AG04450 (cell line): ENCODE data around the gene PKN3. TPM values are rescaled to one million over a fixed set of nuclear protein-coding genes. Genes with fewer than 3 reads are reported as not detected.

Experiments used
- CTCF ChIA-PET: fragments of 300-600, 350-600 bp; formaldehyde crosslinking; extraction: SDS; loops from one replicate; lab custom pipeline; 2022; ENCODE audit warnings: antibody characterized with exemption, inconsistent platforms; lab: Charles Lee
- POLR2A ChIA-PET: fragments of 350-600 bp; formaldehyde crosslinking; extraction: SDS; loops from one replicate; lab custom pipeline; 2021; ENCODE audit warnings: antibody characterized with exemption, inconsistent platforms; lab: Yijun Ruan, JAX
- DNase-seq: peaks from one replicate; pipeline ENCODE4 v3.0.0-alpha.2; 2011; ENCODE audit warnings: low read depth, low spot score
- H3K27ac ChIP-seq: one replicate; pipeline ENCODE4 v1.5.1; 2012; ENCODE audit warnings: low read depth, low read length, control low read depth
- H3K27me3 ChIP-seq: one replicate; pipeline ENCODE4 v1.6.0; 2012; ENCODE audit warnings: low read length; ENCODE audit not compliant: control insufficient read depth, insufficient read depth
- H3K4me3 ChIP-seq: 2 replicates; pipeline ENCODE4 v1.5.1; 2011; ENCODE audit warnings: mild to moderate bottlenecking, low read depth, low read length, control low read depth
- H3K9me3 ChIP-seq: 2 replicates; pipeline ENCODE4 v1.5.1; 2012; ENCODE audit warnings: low read length; ENCODE audit not compliant: control insufficient read depth, insufficient read depth
- CTCF ChIP-seq: IDR thresholded peaks from 2 replicates; pipeline ENCODE4 v1.5.1; 2011; ENCODE audit warnings: low read depth, low read length, control low read depth, inconsistent platforms
- polyA minus RNA-seq: library from RNA; depleted of rRNA, polyadenylated mRNA; stranded (reverse); fragments of >200 nt; gene quantifications from 2 replicates; pipeline ENCODE4 v1.2.3, GENCODE V29; 2011; rRNA and poly(A)+ RNA removed
- polyA plus RNA-seq: library from polyadenylated mRNA; depleted of rRNA; stranded (reverse); fragments of >200 nt; gene quantifications from 2 replicates; pipeline ENCODE4 v1.2.3, GENCODE V29; 2011; rRNA removed

PKN3 gene
- polyA plus RNA-seq (1.7 and 2.2 TPM in 2 replicates), polyA minus RNA-seq (2.7 and 4.0 TPM in 2 replicates)

GRCh38 chr9:128702445-128702948 is at the start of gene PKN3:
Gene PKN3 (plus strand): TSS chr9:128702503. CDS start chr9:128702916, 413 bp downstream.
- CTCF ChIA-PET: interaction anchor here (0.5 to 1.5 kb wide), 19 partner anchors 8 to 224 kb away, joined by 3 to 11 read pairs (median 4); no protein-coding TSS in a partner anchor
- peak; percentile 79 for TF ChIP-seq CTCF
- no peak within 1 kb of the TSS for H3K27ac ChIP-seq
- no peaks in the 10 kb centered on the region; the same call in 1 of the 2 replicates for H3K9me3 ChIP-seq
- no peak for DNase-seq
- peak within 1 kb of the TSS; percentile 69 for H3K4me3 ChIP-seq
- H3K27me3 ChIP-seq: no peaks in the 10 kb centered on the region
- POLR2A ChIA-PET: interaction anchor here (1.0 kb wide), 1 partner anchor 54 kb away, joined by 7 read pairs; no protein-coding TSS in a partner anchor

DNA sequence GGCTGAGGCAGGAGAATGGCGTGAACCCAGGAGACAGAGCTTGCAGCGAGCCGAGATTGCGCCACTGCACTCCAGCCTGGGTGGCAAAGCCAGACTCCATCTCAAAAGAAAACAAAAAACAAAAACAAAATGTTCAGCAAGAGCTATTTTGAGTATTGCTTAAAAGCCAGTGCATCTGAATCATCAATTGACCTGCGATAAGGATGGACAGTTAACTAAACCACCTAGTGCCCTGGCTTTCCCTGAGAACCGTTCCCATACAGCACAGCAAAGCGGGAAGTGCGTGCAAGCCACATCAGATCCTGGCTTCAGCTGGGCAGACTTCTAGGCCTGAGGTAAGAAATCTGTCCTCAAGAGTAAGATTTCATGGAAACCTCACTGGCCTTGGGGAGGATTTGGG is 48.4 kb upstream of the PKN3 start:
- no peak overlapping the region for H3K4me3 ChIP-seq
- no peak for TF ChIP-seq CTCF
- ChIA-PET CTCF (interaction anchor here (0.6 to 1.4 kb wide), 3 partner anchors 48 to 371 kb away, joined by 3 to 4 read pairs (median 3); partner anchors contain the start of gene PKN3), POLR2A (no interaction called here)
- H3K27me3 ChIP-seq: no peaks in the 10 kb centered on the region
- H3K9me3 ChIP-seq: no peaks in the 10 kb centered on the region
- no peak overlapping the region for H3K27ac ChIP-seq
- no peak for DNase-seq

GRCh38 chr9:128654481-128654880 is 47.8 kb upstream of the PKN3 start:
- Histone ChIP-seq H3K9me3 (no peaks in the 10 kb centered on the region), H3K27me3 (no peaks in the 10 kb centered on the region), H3K4me3 (no peak overlapping the region), H3K27ac (no peak overlapping the region)
- TF ChIP-seq CTCF: no peak
- ChIA-PET CTCF (interaction anchor here (1.3 to 1.4 kb wide), 2 partner anchors 48 to 163 kb away, joined by 3 to 4 read pairs; partner anchors contain the start of gene PKN3), POLR2A (interaction anchor here (1.2 kb wide), 1 partner anchor 234 kb away, joined by 8 read pairs; the partner anchor contains the start of gene CERCAM)
- DNase-seq: no peak

DNA sequence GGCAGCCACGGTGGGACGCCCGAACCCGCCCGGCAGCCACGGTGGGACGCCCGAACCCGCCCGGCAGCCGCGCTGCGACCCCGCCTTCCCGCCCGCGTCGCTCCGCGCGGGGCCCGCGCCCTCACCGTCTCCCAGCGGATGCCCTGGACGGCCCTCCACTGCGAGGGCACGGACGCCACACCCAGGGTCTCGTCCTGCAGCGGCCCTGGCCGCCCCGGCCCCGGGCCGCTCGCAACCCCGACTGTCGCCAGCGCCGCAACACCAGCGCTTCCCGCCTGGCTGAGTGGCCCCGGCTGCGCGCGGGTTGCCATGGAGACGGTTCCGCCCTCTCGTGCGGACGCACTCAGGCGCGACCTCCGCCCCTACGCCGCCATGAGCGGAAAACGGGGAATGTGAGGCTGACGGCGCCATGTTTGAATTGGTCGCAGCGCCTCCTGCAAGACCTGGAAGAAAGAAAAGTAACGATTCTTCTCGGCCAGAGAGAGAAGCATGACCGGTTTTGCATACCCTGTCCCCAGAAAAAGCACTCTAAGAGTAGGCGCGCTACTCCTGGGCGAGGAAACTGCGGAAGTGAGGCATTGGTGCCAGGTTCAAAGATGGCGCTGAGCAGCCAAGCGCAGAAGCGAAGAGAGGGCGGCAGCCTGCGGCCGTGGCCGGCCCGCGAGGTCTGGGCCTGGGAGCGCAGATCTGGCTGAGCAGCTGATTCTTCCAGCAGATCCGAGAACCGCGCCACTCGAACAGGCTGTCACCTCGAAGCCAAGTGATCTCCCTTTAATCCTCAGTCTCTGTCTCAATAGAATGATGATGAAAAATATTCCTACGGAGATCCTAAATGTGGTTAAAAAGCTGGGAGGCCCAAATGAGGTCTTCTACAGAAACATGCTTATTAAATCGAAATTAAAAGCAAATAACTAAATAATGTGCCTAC is 45.6 kb upstream of the PKN3 start, which contains the start of gene DYNC2I2:
Gene DYNC2I2 (minus strand): TSS at position 432 of the 928 bp plus-strand sequence. CDS start 121 bp downstream, at position 311.
- peak; percentile 80 for DNase-seq
- ChIA-PET POLR2A (interaction anchor here (0.7 kb wide), 1 partner anchor 33 kb away, joined by 4 read pairs; the partner anchor contains the start of gene SET), CTCF (no interaction called here)
- Histone ChIP-seq H3K27me3 (no peaks in the 10 kb centered on the region), H3K4me3 (peak within 1 kb of the TSS; percentile 66), H3K27ac (peak within 1 kb of the TSS; percentile 97), H3K9me3 (no peaks in the 10 kb centered on the region)
- no peak for TF ChIP-seq CTCF
